Fibroblast of villous mesenchyme (primary cell): ENCODE results near the gene MRPL38. TPM values are rescaled to one million over a fixed set of nuclear protein-coding genes. Genes with fewer than 3 reads are reported as not detected.

Source experiments
- DNase-seq: peaks from one replicate; pipeline ENCODE4 v3.0.0-alpha.2; 2010; ENCODE audit warnings: low read depth
- H3K4me3 ChIP-seq: 2 replicates; pipeline ENCODE4 v1.5.1; 2011; ENCODE audit warnings: low read depth, mild to moderate bottlenecking, low read length
- total RNA-seq: library from RNA; depleted of rRNA; stranded (reverse); fragments of >200 nt; gene quantifications from 2 replicates; pipeline ENCODE4 v1.2.3, GENCODE V29; 2012
- TF ChIP-seq, protein P1 (sequence below): IDR thresholded peaks from 2 replicates; pipeline ENCODE4 v1.5.1; 2012; ENCODE audit warnings: low read depth, mild to moderate bottlenecking, low read length; ENCODE audit not compliant: insufficient read depth

Gene MRPL38
- total RNA-seq, 1 donor, result 33.7 TPM

DNA sequence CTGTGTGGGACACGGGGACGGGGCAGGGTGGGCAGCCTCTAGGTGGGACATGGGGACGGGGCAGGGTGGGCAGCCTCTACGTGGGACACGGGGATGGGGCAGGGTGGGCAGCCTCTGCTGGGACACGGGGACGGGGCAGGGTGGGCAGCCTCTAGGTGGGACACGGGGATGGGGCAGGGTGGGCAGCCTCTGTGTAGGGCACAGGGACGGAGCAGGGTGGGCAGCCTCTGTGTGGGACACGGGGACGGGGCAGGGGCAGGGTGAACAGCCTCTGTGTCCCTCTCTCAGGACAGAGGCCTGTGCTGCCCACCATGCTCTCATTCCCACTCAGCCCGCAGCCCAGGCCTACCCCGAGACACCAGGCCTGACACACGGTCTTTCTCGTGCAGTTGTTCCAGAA lies 16.9 kb upstream of the MRPL38 start:
- TF ChIP-seq, protein P1, sequence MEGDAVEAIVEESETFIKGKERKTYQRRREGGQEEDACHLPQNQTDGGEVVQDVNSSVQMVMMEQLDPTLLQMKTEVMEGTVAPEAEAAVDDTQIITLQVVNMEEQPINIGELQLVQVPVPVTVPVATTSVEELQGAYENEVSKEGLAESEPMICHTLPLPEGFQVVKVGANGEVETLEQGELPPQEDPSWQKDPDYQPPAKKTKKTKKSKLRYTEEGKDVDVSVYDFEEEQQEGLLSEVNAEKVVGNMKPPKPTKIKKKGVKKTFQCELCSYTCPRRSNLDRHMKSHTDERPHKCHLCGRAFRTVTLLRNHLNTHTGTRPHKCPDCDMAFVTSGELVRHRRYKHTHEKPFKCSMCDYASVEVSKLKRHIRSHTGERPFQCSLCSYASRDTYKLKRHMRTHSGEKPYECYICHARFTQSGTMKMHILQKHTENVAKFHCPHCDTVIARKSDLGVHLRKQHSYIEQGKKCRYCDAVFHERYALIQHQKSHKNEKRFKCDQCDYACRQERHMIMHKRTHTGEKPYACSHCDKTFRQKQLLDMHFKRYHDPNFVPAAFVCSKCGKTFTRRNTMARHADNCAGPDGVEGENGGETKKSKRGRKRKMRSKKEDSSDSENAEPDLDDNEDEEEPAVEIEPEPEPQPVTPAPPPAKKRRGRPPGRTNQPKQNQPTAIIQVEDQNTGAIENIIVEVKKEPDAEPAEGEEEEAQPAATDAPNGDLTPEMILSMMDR, result no peak
- no peak overlapping the region for H3K4me3 ChIP-seq
- DNase-seq, result no peak

DNA sequence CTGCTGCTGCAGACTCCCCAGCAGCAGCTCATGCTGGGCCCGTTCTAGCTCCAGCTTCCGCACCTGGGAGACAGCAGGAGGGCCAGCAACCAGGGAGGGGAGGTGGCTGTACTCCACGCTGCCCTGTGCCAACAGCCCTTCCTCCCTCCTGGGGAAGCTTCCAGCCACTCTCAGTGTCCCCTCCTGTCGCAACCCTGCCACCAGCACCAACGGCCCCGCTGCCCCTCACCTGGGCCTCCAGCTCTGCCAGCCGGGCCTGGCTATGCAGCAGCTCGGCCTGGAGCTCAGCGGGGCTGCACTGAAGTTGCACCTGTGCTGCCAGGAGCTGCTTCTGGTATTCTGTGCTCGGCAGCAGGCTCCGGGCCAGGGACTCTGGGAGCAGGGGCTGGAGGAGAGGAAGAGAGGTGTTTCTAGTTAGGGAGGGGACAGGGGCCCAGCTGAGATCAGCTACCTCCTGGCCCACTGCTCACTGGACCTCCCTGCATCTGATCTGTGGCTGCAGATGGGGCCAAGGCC lies 15.4 kb upstream of the MRPL38 start:
- no peak for DNase-seq
- TF ChIP-seq, protein P1, result no peak

DNA sequence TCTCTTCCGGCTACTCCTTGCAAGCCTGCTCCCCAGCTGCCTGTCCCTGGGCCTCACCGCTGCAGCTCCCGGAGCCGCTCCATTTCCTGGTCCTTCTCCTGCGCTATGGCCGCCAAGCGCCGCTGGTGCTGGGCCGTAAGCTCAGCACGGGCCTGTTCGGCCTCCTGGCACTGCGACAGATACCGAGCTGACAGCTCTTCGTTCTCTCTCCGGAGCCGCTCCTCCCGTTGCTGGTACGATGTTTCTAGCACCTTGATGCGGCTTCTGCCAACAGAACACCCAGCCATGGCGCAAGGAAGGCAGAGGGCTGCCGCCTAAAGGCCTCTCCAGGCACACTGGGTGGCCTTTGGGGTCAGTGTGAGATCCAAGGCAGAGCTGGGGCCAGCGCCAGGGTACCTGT lies 14.9 kb upstream of the MRPL38 start:
- DNase-seq, result no peak
- TF ChIP-seq, protein P1, result no peak
- H3K4me3 ChIP-seq, result no peak overlapping the region

More for the DNA sequence above, 15.4 kb upstream of the MRPL38 start:
- H3K4me3 ChIP-seq, result no peak overlapping the region

DNA sequence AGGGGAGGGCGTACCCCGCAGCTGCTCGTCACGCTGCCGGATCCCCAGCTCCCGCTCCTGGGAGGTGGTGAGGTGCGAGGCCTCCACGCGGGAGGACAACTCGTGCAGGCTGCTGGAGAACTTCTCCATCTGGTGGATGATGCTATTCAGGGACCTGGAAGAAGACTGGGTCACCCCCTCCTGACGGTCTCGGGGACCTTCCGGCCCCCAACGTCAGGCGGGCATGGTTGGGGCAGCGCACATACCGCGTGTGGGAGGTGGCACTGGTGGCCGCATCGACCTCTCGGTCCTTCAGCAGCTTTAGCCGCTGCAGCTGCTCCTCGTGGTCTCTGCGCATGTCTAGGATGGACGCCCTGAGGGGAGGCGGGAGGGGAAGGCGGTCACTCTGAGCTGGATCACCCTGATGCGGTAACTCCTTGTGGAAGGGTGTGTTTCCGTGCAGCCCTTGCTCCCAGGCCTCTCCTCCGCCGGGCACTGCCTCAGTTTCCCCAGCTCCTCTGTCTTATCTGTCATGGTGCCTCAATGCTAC lies 13.3 kb upstream of the MRPL38 start:
- TF ChIP-seq, protein P1, result no peak
- no peak overlapping the region for H3K4me3 ChIP-seq
- DNase-seq, result no peak

DNA sequence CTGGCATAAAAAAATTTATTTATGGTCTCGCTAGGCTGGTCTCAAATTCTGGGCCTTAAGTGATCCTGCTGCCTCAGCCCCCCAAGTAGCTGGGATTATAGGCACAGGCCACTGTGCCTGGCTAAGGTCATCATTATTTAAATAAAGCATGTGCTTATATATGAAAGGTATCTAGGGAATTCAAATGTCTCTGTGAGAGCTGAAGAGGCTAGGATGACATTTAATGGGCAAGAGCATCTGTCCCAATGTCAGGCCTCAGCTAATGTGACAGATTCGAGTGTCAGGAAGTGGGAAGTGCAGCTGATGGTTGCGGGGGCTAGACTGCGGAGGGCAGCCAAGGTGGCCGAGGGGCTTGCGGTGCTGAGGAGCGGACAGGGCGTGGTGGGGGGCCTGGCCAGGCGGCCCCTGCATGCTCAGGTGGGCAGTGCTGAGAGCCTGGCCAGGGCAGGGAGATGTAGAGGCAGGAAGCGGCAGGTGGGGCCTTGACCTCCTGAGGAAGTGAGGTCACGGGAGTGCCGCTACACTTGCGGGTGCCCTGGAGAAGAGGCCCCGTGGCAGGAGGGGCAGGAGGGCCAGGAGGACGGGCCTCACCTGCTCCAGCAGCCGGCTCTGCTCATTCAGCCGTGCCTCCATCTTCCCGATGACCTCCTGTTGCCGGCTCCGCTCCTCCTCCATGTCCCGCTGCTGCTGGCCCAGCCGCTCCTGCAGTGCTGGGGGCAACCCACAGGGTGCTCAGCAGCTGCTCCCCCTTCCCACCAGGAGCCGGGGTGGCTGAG lies 12.6 kb upstream of the MRPL38 start:
- no peak overlapping the region for H3K4me3 ChIP-seq
- TF ChIP-seq, protein P1, result no peak
- no peak for DNase-seq

DNA sequence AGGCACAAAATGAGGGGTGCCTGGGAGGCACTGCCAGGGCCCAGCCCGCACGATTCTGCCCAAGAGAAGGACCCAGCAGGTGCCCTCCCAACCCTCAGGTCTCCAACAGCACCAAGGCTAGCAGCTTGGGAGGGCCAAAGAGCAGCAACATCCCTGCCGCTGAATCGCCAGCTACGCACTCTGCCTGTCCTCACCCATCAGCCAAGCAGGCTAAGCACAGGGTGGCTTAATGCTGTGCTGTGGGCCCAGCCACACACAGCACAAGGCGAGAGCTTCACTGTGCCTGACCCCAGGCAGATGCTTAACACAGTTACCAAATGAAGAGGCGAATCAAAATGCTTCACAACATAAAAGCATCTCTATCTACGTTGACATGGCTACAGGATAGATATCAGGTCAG lies 10.6 kb upstream of the MRPL38 start:
- no peak overlapping the region for H3K4me3 ChIP-seq
- no peak for DNase-seq
- TF ChIP-seq, protein P1, result no peak
